Activated CD4-positive, CD25-positive, alpha-beta regulatory T cell treated with anti-CD3 and anti-CD28 coated beads, Interleukin-2, amount 50 U/mL, for 72 hours (primary cell): ENCODE data around the gene ZSWIM7.
"Not testable (repeated sequence)": the region's sequence is repeated elsewhere in the genome, so short reads cannot be mapped to it uniquely, and the experiment has no call there.

Experiments used
- DNase-seq: peaks from one replicate; pipeline ENCODE4 v3.0.0; 2021

Gene ZSWIM7

GRCh38 chr17:15998031-15998562 lies 1.4 kb downstream of the ZSWIM7 start:
- DNase-seq, result no peak

GRCh38 chr17:15996322-15996721 lies 3.2 kb downstream of the ZSWIM7 start:
- no peak for DNase-seq

GRCh38 chr17:15981646-15982580 lies 17.6 kb downstream of the ZSWIM7 start:
- DNase-seq, result no peak

- no peak for DNase-seq
These were observed 18.3 kb downstream of the ZSWIM7 start for GRCh38 chr17:15981208-15981607.

- DNase-seq, result not testable (repeated sequence)
These were observed 20.5 kb downstream of the ZSWIM7 start for GRCh38 chr17:15979013-15979412.

GRCh38 chr17:15978606-15979005 lies 20.9 kb downstream of the ZSWIM7 start:
- DNase-seq, result no peak

GRCh38 chr17:15977894-15978293 lies 21.6 kb downstream of the ZSWIM7 start:
- DNase-seq, result no peak

GRCh38 chr17:15973834-15974233 lies 25.7 kb downstream of the ZSWIM7 start:
- DNase-seq, result no peak

- no peak for DNase-seq
These were observed 26.5 kb downstream of the ZSWIM7 start for GRCh38 chr17:15973016-15973415.

GRCh38 chr17:15972497-15972951 lies 27.0 kb downstream of the ZSWIM7 start:
- no peak for DNase-seq

GRCh38 chr17:15971882-15972281 lies 27.6 kb downstream of the ZSWIM7 start:
- DNase-seq, result no peak

- DNase-seq, result no peak
These were observed 28.3 kb downstream of the ZSWIM7 start for GRCh38 chr17:15971098-15971678.

GRCh38 chr17:15970500-15970899 lies 29.0 kb downstream of the ZSWIM7 start:
- DNase-seq, result no peak

- no peak for DNase-seq
These were observed 30.0 kb downstream of the ZSWIM7 start for GRCh38 chr17:15969463-15969862.

- no peak for DNase-seq
These were observed 31.7 kb downstream of the ZSWIM7 start for GRCh38 chr17:15967706-15968399.

GRCh38 chr17:15966879-15967248 lies 32.6 kb downstream of the ZSWIM7 start:
- no peak for DNase-seq

- no peak for DNase-seq
These were observed 33.2 kb downstream of the ZSWIM7 start for GRCh38 chr17:15966183-15966878.

- no peak for DNase-seq
These were observed 34.0 kb downstream of the ZSWIM7 start for GRCh38 chr17:15965528-15965927.

- no peak for DNase-seq
These were observed 35.8 kb downstream of the ZSWIM7 start for GRCh38 chr17:15963670-15964110.

- DNase-seq, result no peak
These were observed 41.0 kb downstream of the ZSWIM7 start for GRCh38 chr17:15958484-15958854.

- no peak for DNase-seq
These were observed 41.7 kb downstream of the ZSWIM7 start for GRCh38 chr17:15957608-15958307.

- no peak for DNase-seq
These were observed 42.3 kb downstream of the ZSWIM7 start for GRCh38 chr17:15957206-15957605.
